Endothelial cell of hepatic sinusoid (primary cell): ENCODE results near the gene BACH2.
"Not testable (repeated sequence)": the region's sequence is repeated elsewhere in the genome, so short reads cannot be mapped to it uniquely, and the experiment has no call there.

Experiments used
- in situ Hi-C: cut with HindIII; loops from 2 replicates; pipeline ENCODE4 v1.10.0; 2017; ENCODE audit warnings: low sequenced_read_pairs

BACH2 gene

GRCh38 chr6:90045535-90045934 is 251.1 kb downstream of the BACH2 start:
- in situ Hi-C loops: no loop called here

DNA sequence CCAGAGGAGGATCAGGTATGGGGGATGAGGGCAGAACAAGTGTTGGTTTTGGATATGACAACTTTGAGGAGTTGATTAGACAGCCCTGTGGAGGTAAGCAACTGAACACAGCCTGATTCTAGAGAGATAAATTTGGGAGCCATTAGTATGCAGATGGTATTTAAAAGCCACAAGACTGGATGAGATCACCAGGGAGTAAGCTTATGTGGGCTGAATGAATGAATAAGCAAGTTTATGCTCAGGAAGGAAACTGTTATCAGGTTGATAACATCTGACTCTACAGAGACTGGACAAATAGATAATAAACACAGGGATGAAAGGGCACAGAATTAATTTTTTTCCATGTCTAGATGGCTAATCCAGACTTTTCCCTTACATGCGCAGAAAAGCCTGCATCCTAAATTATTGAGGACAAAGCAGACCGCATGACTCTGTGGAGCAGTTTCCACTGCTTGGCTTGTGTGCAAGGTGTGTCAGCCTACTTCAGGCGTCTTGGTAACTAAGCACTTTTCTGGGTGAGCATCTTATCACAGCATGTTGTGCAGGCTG is 251.7 kb downstream of the BACH2 start:
- in situ Hi-C loops: no loop called here

DNA sequence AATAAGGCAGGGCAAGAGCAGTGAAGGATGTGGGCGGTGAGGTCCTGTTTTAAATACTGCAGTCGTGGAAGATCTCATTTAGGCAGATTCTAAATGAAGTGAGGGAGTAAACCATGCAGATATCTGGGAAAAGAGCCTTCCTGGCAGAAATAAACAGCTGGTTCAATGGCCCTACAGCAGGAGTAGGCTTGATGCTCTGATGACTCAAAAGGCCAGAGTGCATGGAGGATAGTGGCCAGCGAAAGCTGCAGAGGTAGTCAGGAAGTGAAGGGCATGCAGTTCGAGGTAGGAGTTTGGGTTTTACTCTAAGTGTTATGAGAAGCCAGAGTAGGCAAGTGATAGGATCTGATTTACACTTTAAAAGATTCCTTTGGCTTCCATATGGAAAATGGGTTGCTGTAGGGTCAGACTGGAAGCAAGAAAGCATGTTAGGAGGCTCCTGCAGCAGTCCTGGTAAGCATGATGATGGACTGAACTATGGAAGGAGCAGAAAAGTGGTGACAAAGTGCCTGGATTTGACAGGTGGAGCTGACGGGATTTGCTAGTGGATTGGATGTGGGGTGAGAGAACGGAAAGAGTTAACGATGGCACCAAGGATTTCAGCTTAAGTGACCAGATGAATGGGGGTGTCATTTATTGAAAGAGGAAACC is 252.3 kb downstream of the BACH2 start:
- in situ Hi-C loops: no loop called here

GRCh38 chr6:90040931-90041330 is 255.7 kb downstream of the BACH2 start:
- in situ Hi-C loops: no loop called here

DNA sequence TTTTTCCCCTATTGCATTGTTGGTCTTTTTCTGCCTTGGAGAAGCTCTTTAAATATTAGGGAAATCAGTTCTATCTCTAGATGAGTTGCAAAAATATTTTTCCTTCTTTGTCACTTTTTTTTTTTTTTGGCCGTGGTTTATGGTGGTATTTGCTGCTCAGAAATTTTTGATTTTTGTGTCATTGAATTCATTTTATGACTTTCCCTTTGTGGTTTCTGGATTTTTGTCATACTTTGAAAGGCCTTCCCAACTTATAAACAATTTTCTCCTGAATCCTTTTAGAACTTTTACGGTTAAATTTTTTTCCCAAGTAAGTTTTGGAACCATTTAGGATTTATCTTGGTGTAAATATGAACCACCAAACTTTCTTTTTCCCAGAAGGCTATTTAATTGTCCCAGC is 256.7 kb downstream of the BACH2 start:
- in situ Hi-C loops: no loop called here

DNA sequence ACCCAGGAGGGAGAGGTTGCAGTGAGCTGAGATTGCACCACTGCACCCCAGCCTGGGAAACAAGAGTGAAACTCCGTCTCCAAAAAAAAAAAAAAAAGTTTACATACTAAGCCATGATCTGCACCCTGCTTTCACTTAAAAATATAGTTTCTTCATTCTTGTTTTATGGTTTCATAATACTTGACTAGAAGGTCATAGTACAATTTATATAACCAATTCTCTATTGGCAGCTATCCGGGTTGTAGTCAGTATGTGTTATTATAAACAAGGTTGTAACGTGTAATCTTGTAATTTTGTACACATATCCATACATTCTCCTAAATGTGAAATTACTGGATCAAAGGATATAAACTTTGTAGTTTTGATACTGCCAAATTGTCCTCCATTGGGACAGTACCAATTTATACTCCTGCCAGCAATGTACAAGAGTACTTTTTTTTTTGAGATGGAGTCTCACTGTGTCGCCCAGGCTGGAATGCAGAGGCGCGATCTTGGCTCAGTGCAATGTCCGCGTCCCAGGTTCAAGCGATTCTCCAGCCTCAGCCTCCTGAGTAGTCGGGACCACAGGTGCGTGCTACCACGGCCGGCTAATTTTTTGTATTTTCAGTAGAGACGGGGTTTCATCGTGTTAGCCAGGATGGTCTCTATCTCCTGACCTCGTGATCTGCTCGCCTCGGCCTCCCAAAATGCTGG is 257.5 kb downstream of the BACH2 start:
- in situ Hi-C loops: no loop called here

- in situ Hi-C loops: no loop called here
Measured at GRCh38 chr6:90036963-90037362, 259.7 kb downstream of the BACH2 start.

DNA sequence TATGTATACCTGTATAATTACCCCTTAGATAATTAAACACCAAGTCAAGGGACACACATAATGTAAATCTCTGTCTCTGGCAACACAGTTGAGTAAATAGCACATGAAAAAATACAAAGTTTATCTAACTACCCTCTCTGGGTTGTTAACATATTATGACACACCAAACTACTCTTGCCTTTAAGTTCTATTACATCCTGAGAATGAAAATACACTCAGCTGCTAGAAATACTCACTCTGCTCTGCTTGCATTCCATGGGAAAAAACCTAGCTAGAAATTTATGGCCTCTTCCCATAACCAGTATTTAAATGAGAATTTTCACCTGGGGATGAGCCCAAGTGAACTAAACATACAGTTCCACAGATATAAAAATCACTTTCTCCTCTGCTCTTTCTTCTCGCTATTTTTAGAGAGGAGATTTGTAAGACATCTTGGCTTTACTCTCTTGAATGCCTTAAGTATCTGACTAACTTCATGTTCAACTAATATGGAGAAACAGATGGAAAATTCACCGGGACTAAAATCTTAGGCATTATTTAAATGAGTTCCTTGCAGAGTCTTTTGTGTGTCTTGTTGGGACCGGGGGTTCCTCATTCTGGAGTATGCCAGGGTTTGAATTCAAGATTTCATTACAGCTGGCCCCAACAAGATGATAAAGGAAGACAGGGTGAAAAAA is 261.5 kb downstream of the BACH2 start:
- in situ Hi-C loops: no loop called here

DNA sequence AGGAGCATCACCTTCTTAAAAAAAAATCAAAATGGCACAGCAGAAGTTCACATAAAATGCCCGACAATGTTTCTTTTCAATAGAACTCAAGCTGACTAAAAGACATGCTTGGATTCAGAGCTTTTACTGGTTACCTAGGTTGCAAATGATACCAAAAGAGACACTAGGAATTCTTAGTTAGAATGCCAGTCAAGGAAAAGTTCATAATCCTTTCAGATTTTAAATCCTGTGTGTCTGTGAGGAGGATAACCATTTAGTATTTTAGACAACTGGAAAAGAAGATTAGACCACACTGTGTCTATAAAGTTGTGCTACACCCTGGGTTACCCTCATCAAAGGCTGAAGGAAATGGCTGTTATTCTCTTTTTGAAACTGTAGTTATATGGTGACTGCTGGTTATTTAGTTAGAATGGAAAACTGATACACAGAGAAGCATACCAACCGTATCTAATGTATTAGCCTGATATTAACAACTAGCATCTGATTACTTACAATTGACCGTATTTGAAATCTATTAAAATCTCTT is 262.8 kb downstream of the BACH2 start:
- in situ Hi-C loops: no loop called here

DNA sequence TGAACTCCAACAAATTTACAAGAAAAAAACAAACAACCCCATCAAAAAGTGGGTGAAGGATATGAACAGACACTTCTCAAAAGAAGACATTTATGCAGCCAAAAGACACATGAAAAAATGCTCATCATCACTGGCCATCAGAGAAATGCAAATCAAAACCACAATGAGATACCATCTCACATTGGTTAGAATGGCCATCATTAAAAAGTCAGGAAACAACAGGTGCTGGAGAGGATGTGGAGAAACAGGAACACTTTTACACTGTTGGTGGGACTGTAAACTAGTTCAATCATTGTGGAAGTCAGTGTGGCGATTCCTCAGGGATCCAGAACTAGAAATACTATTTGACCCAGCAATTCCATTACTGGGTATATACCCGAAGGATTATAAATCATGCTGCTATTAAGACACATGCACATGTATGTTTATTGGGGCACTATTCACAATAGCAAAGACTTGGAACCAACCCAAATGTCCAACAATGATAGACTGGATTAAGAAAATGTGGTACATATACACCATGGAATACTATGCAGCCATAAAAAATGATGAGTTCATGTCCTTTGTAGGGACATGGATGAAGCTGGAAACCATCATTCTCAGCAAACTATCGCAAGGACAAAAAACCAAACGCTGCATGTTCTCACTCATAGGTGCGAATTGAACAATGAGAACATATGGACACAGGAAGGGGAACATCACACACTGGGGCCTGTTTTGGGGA is 264.0 kb downstream of the BACH2 start:
- in situ Hi-C loops: not testable (repeated sequence)

DNA sequence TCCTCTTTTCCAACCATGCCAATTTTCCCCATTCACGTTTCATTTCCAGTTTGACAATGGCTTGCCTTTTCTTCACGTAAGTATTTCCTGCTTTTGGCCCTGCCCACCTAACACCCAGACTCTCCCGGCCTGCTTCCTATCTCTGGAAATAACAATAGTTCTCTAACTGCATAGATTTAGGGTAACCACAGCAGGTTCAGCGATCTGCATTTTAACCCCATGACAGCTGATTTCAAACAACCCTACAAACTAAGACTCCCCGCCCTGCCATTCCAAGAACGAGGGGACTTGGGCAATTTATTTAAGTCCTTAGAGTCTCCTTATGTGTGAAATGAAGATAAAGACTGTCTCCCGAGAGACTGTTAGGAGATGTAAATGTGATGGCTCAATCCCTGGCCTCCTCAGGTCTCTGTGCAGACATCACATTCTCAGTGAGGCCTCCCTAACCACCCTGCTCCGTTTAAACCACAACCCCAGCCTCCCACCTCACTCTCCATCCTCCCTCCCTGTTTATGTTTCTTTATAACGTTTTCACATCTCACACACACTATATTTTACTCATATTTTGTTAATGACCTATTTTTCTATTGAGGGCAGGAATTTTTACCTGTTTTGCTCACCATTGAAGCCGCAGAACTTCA is 267.5 kb downstream of the BACH2 start:
- in situ Hi-C loops: no loop called here

DNA sequence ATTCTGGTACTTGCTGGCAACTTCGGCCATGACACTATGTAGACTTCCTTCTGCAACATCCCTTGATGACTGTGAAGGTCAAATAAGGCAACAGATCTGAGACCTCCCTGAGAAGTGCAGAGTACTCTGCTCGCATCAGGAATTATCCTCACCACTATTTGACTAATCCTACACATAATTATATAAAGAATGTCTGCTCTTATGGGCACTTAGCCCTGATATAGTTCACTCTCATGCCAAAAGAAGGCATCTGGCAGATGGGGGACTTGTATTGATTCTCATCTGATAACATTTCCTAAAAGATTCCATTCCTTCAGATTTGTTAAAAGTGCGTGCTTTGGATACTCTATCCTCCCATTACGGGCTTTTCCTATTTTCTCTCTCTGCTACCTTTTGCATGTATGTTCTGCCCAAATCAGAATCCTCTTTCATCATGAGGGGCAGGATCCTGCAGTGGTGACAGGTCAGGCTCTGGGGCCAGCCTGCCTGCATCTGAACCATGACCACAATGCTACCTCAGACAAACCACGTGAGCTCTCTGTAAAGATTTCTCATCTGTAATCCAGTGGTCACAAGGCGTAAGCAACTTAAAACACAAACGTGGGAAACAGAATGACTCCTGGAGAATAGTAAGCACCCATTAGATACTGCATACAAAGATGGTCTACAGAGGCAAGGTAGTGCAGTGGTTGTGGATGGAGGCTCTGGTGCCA is 268.4 kb downstream of the BACH2 start:
- in situ Hi-C loops: no loop called here

DNA sequence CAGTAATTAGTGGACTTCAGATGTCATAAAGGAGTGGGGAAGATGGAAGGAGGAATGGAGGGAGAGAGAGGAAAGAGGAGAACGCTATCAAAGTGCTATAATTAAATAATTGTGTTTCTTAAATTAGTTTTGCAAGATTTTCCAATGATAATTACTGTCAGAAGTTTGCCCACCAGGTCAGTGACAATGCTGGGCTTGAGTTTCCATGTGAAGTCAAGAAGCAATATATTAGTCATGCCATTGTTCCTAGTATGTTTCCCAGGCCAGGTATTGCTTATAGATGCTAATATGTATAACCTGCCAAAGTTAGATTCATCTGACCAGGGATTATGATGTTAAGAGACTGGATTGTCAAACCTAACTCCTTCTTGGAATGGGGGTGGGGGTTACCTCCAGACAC is 270.4 kb downstream of the BACH2 start:
- in situ Hi-C loops: no loop called here

DNA sequence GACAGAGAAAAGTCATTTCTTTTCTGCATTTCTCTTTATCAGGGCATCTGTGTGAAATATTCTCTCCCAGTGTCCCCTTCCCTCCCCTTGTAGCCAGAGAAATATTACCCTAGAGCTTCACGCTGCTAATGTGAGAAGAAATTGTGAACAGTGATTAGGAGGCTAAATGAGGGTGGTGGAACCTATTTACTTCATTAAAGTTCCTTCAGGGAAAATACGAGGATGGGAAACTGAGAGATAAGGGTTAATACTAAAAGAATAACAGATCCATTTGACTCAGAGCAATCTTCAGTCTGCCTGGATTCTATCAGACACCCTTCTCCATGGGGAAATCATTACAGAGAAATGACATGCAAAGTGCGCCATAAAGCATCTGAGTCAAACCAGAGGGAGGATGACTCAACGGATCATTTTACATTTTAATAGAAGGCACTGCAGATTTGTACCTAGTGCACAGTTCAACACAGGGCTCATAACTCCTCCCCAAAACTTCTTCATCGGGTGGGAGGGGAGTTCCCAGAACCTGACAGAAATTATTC is 271.1 kb downstream of the BACH2 start:
- in situ Hi-C loops: no loop called here

- in situ Hi-C loops: no loop called here
Measured at GRCh38 chr6:90024633-90025032, 272.0 kb downstream of the BACH2 start.

DNA sequence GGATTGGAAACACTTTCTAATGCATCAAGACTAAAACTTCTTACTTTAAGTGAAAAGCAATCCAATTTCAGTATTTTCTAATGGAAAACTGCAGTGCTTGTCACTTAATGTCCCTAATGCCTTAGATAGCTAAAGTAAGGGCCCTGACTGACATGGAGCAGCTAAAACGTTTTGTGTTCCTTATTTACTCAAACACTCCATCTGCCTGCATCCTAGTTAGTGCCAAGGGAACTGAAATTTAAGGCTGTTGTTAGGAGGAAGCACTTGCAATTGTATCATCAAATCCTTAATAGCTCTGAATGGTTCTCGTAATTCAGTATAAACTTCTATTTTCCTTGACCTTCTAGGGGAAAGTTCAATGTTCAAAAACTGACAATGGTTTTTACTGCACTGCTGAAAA is 274.9 kb downstream of the BACH2 start:
- in situ Hi-C loops: no loop called here

GRCh38 chr6:90020746-90021145 is 275.9 kb downstream of the BACH2 start:
- in situ Hi-C loops: no loop called here

GRCh38 chr6:90019216-90019615 is 277.4 kb downstream of the BACH2 start:
- in situ Hi-C loops: no loop called here

GRCh38 chr6:90015883-90016282 is 280.8 kb downstream of the BACH2 start:
- in situ Hi-C loops: no loop called here
